ENCODE measurements around the gene FGFR1OP2.

DNA sequence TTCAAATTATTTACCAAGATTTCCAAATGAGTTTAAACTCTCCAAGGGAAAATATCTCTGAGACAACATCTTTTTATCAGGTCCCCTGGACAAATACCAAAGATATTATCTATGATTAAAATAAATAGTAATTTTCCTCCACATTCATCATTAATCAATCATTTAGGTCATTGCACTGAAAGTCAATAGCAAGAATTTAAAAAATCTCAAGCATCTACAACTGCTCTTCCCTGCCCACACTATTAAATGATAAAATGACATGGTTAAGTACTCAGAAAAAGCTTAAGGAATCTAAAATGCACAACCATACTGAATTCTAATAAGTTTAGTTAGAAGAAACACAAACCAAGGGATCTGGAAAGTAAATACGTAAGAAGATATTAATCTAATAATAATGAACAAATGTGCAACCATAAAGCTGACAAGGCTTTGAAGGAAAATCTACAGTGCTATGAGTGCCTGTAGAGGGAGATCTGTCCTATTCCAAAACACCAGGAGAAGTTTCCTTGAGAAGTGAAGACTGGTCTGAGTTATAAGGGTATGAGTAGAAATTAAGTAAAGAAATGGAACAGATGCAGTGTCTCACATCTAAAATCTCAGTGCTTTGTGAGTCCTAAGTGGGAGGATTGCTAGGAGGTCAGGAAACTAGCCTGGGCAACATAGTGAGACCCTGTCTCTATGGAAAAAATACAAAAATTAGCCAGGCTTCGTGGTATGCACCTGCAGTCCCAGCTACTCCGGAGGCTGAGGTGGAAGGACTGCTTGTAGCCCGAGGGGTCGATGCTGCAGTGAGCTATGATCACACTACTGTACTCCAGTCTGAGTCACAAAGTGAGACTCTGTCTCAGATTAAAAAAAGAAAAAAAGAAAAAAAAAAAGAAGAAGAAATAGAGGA is 19.7 kb upstream of the FGFR1OP2 start:
- TF ChIP-seq, protein P1, sequence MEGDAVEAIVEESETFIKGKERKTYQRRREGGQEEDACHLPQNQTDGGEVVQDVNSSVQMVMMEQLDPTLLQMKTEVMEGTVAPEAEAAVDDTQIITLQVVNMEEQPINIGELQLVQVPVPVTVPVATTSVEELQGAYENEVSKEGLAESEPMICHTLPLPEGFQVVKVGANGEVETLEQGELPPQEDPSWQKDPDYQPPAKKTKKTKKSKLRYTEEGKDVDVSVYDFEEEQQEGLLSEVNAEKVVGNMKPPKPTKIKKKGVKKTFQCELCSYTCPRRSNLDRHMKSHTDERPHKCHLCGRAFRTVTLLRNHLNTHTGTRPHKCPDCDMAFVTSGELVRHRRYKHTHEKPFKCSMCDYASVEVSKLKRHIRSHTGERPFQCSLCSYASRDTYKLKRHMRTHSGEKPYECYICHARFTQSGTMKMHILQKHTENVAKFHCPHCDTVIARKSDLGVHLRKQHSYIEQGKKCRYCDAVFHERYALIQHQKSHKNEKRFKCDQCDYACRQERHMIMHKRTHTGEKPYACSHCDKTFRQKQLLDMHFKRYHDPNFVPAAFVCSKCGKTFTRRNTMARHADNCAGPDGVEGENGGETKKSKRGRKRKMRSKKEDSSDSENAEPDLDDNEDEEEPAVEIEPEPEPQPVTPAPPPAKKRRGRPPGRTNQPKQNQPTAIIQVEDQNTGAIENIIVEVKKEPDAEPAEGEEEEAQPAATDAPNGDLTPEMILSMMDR (IDR thresholded peaks at IDR 0.05; ENCODE audit: low read depth, low read length), result no peak
- TF ChIP-seq EZH2phosphoT487 (IDR thresholded peaks at IDR 0.05; ENCODE audit: low read depth), result no peak
